SK-N-DZ (cell line): Measurements from ENCODE around the gene HNRNPU.

ENCODE experiments used
- DNase-seq: peaks from one replicate; pipeline ENCODE4 v3.0.0-alpha.2; 2015; ENCODE audit warnings: low spot score

The HNRNPU gene

GRCh38 chr1:244802556-244803239 lies 61.6 kb downstream of the HNRNPU start:
- no peak for DNase-seq

DNA sequence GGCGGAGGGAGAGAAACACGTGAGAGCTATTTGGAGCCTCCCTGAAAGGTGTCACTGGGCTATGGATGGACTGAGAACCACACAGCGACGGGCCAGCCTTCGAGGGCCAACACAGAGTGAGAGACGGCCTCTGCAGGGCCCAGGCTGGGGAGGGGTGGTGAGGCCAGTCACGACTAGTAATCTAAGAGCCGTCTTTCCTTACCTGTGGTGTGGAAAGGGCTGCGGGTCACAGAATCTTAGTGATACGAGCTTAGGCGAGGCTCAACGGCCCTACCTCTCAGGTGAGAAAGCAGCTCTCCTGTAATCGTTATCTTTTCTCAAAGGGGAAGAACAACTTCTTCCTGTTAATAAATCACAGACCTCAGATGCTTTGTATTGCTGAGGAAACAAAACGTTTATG lies 62.3 kb downstream of the HNRNPU start:
- peak; percentile 8 for DNase-seq

DNA sequence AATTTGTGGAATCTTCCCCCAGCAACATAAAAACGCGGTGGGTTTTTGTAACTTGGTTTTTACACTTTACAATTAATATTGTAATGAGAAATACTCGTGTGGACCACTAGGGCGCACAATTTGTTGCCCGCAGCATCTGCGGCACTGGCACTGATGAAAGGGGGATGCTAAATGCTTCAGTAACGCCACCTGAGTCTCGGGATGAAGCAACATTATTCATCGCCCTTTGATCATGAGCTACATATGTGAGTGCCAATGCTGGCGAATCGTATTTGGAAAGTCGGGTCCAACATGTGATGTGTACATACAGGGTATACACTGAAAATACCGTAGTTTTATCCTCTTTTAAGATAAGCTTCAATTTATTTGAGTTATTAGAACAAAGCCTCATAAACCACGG lies 63.1 kb downstream of the HNRNPU start:
- DNase-seq, result peak; percentile 25

DNA sequence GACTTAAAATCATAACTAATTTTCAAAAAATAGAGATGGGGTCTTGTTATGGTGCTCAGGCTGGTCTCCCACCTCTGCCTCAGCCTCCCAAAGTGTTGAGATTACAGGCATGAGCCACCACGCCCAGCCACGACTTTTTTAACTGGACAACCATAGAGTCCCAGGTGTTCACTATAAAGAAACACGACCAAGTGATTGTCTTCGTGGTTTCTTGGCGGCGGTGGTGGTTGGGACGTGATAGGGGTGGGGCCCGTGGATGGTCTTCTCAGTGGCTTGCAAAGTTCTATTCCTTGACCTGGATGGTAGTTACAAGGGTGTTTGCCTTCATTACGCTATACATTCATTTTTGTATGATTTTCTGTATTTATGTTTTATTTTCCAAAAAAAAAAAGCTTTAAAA lies 63.5 kb downstream of the HNRNPU start:
- DNase-seq, result no peak
